HCT116 (cell line): Measurements from ENCODE around the gene TSKU. TPM values are rescaled to one million over a fixed set of nuclear protein-coding genes. Genes with fewer than 3 reads are reported as not detected.

Experiments used
- ATAC-seq: fragments of 200-7000 bp; cut with Tn5 transposase; 2 replicates; pipeline ENCODE4 v1.9.1; 2020; ENCODE audit warnings: mild to moderate bottlenecking, moderate library complexity
- BruUV-seq: library from RNA; stranded (reverse); fragments of 400-500 nt; replicated peaks from 2 replicates; lab custom pipeline; 2021; lab: Mats Ljungman, UMichigan
- CTCF ChIA-PET: fragments of 300-600 bp; sonication (Branson Sonifier 250); formaldehyde crosslinking; loops from one replicate; lab custom pipeline; 2021; ENCODE audit warnings: antibody characterized with exemption; lab: Charles Lee
- POLR2A ChIA-PET: fragments of 300-600, 350-600 bp; sonication (Branson Sonifier 250); formaldehyde crosslinking; loops from one replicate; lab custom pipeline; 2021; ENCODE audit warnings: antibody characterized with exemption; lab: Charles Lee
- RAD21 ChIA-PET, 2 experiments: fragments of 300-600 bp; sonication (Branson Sonifier 250); formaldehyde crosslinking; loops; one replicate each; lab custom pipeline; 2023; ENCODE audit warnings: low total read pairs in 2 of 2; ENCODE audit not compliant: uncharacterized antibody in 2 of 2, unreplicated experiment in 2 of 2, low non-redundant PET in 1 of 2; lab: Charles Lee
- DNase-seq: peaks from one replicate; pipeline ENCODE4 v3.0.0-alpha.2; 2010; ENCODE audit warnings: low read depth, low spot score
- H2AFZ ChIP-seq: fragments of 200-600 bp; shearing (Covaris generic), sonication (generic); 2 replicates; pipeline ENCODE4 v1.6.1; 2017; ENCODE audit warnings: low read depth, mixed run types, mixed read lengths, antibody characterized with exemption, low read length; ENCODE audit not compliant: poor library complexity, severe bottlenecking
- H3K27ac ChIP-seq: 2 replicates; pipeline ENCODE4 v1.5.1; 2012; ENCODE audit warnings: low read depth, low read length
- H3K27me3 ChIP-seq: fragments of 200-600 bp; sonication (generic); 2 replicates; pipeline ENCODE4 v1.6.1; 2016; ENCODE audit warnings: mixed run types, low read length, mixed read lengths; ENCODE audit not compliant: insufficient read depth
- H3K36me3 ChIP-seq, 2 experiments: fragments of 200-500 bp in 1 of 2; fragments of 200-600 bp in 1 of 2; sonication (Bioruptor generic) in 1 of 2; sonication (generic) in 1 of 2; 2 replicates each; pipeline versions ENCODE4 v1.5.1 to v1.6.1; 2014 to 2016; ENCODE audit warnings: low read length in 2 of 2, inconsistent platforms in 1 of 2, mixed read lengths in 1 of 2, mixed run types in 1 of 2; ENCODE audit not compliant: insufficient read depth in 2 of 2, control insufficient read depth in 1 of 2
- H3K4me1 ChIP-seq, 2 experiments: fragments of 200-600 bp in 1 of 2; sonication (generic) in 1 of 2; 2 replicates each; pipeline versions ENCODE4 v1.5.1 to v1.6.1; 2012 to 2017; ENCODE audit warnings: low read length in 2 of 2, inconsistent platforms in 1 of 2, mild to moderate bottlenecking in 1 of 2, mixed read lengths in 1 of 2, mixed run types in 1 of 2, moderate library complexity in 1 of 2; ENCODE audit not compliant: insufficient read depth in 2 of 2, control insufficient read depth in 1 of 2
- H3K4me2 ChIP-seq: fragments of 200-600 bp; sonication (generic); 2 replicates; pipeline ENCODE4 v1.6.1; 2017; ENCODE audit warnings: mixed run types, low read length, mixed read lengths
- H3K4me3 ChIP-seq, 2 experiments: fragments of 200-600 bp in 1 of 2; sonication (generic) in 1 of 2; replicated peaks in 1 of 2; 2 replicates each; pipeline ENCODE4 v1.5.1; 2011 to 2016; ENCODE audit warnings: low read length in 2 of 2, control low read depth in 1 of 2, low read depth in 1 of 2, mild to moderate bottlenecking in 1 of 2, mixed read lengths in 1 of 2, mixed run types in 1 of 2
- H3K79me2 ChIP-seq: fragments of 200-600 bp; sonication (generic); 2 replicates; pipeline ENCODE4 v1.6.1; 2017; ENCODE audit warnings: mild to moderate bottlenecking, mixed run types, low read length, moderate library complexity, mixed read lengths; ENCODE audit not compliant: insufficient read depth
- H3K9ac ChIP-seq: fragments of 200-600 bp; sonication (generic); 2 replicates; pipeline ENCODE4 v1.6.1; 2016; ENCODE audit warnings: low read length, mixed read lengths
- H3K9me2 ChIP-seq: fragments of 200-600 bp; sonication (generic), shearing (Covaris generic); 2 replicates; pipeline ENCODE4 v1.6.1; 2017; ENCODE audit warnings: mixed run types, mild to moderate bottlenecking, moderate library complexity; ENCODE audit not compliant: insufficient read depth
- H3K9me3 ChIP-seq, 2 experiments: fragments of 200-500 bp in 1 of 2; fragments of 200-600 bp in 1 of 2; sonication (Bioruptor generic) in 1 of 2; sonication (generic) in 1 of 2; 2 replicates each; pipeline ENCODE4 v1.6.1; 2014 to 2017; ENCODE audit warnings: low read length in 2 of 2, mixed read lengths in 2 of 2, inconsistent platforms in 1 of 2, low read depth in 1 of 2, mild to moderate bottlenecking in 1 of 2, mixed run types in 1 of 2, moderate library complexity in 1 of 2; ENCODE audit not compliant: control insufficient read depth in 1 of 2, insufficient read depth in 1 of 2
- H4K20me1 ChIP-seq: fragments of 200-600 bp; sonication (generic), shearing (Covaris generic); 2 replicates; pipeline ENCODE4 v1.6.1; 2017; ENCODE audit warnings: mixed run types, mild to moderate bottlenecking, moderate library complexity; ENCODE audit not compliant: insufficient read depth
- ATF3 ChIP-seq: IDR thresholded peaks from 2 replicates; pipeline ENCODE4 v1.6.1; 2012
- CBX3 ChIP-seq: IDR thresholded peaks from 2 replicates; pipeline ENCODE4 v1.6.1; 2012; ENCODE audit warnings: low read depth
- CEBPB ChIP-seq: IDR thresholded peaks from 2 replicates; pipeline ENCODE4 v1.6.1; 2012; ENCODE audit warnings: low read depth
- EGR1 ChIP-seq: IDR thresholded peaks from 2 replicates; pipeline ENCODE4 v1.6.1; 2012; ENCODE audit warnings: low read depth
- EZH2 ChIP-seq: fragments of 200-600 bp; sonication (generic); IDR thresholded peaks from 2 replicates; pipeline ENCODE4 v1.6.1; 2017; ENCODE audit warnings: antibody characterized with exemption, mixed run types
- EZH2phosphoT487 ChIP-seq: fragments of 200-600 bp; IDR thresholded peaks from 2 replicates; pipeline ENCODE4 v1.6.1; 2018; ENCODE audit warnings: antibody characterized with exemption, borderline replicate concordance
- FOSL1 ChIP-seq: IDR thresholded peaks from 2 replicates; pipeline ENCODE4 v1.6.1; 2012; ENCODE audit warnings: low read depth
- MAX ChIP-seq: IDR thresholded peaks from 2 replicates; pipeline ENCODE4 v1.6.1; 2012
- RAD21 ChIP-seq: IDR thresholded peaks from 2 replicates; pipeline ENCODE4 v1.6.1; 2012; ENCODE audit warnings: low read depth, mild to moderate bottlenecking
- REST ChIP-seq: IDR thresholded peaks from 2 replicates; pipeline ENCODE4 v1.6.1; 2012; ENCODE audit warnings: low read depth
- SIN3A ChIP-seq: IDR thresholded peaks from 2 replicates; pipeline ENCODE4 v1.6.1; 2012; ENCODE audit warnings: low read depth
- SP1 ChIP-seq: IDR thresholded peaks from 2 replicates; pipeline ENCODE4 v1.6.1; 2012; ENCODE audit warnings: low read depth
- SRF ChIP-seq: IDR thresholded peaks from 2 replicates; pipeline ENCODE4 v1.6.1; 2012; ENCODE audit warnings: low read depth
- TCF7L2 ChIP-seq: IDR thresholded peaks from 2 replicates; pipeline ENCODE4 v1.7.0; 2011; ENCODE audit warnings: borderline replicate concordance, inconsistent platforms; ENCODE audit not compliant: insufficient read depth, insufficient read length; ENCODE audit errors: extremely low read depth
- YY1 ChIP-seq: IDR thresholded peaks from 2 replicates; pipeline ENCODE4 v1.6.1; 2011; ENCODE audit warnings: low read length, low read depth, moderate library complexity, mild to moderate bottlenecking; ENCODE audit not compliant: insufficient replicate concordance; ENCODE audit errors: extremely low read depth
- ZBTB33 ChIP-seq: IDR thresholded peaks from 2 replicates; pipeline ENCODE4 v1.6.1; 2011; ENCODE audit warnings: mild to moderate bottlenecking, low read length, moderate library complexity; ENCODE audit not compliant: insufficient replicate concordance; ENCODE audit errors: extremely low read depth
- ZFX ChIP-seq: fragments of 450-650 bp; IDR thresholded peaks from 2 replicates; pipeline ENCODE4 v1.6.1; 2017
- ZNF274 ChIP-seq: fragments of 200-500 bp; sonication (Bioruptor generic); IDR thresholded peaks from 2 replicates; pipeline ENCODE4 v1.6.1; 2014; ENCODE audit warnings: mild to moderate bottlenecking, low read depth, low read length, inconsistent platforms
- intact Hi-C: fragments of 100-400 bp; cut with micrococcal nuclease; formaldehyde crosslinking; loops from 2 replicates; pipeline ENCODE4 v1.10.0; 2022
- total RNA-seq: library from RNA; stranded (reverse); gene quantifications from one replicate; pipeline ENCODE4 v1.2.1, GENCODE V29; 2021; ENCODE audit not compliant: unreplicated experiment

The TSKU gene
- total RNA-seq, 1 experiment from 2014 or later: 21.9 TPM

- Histone ChIP-seq H3K9me2 (no peaks in the 10 kb centered on the region), H3K36me3 (no peaks in the 10 kb centered on the region), H3K27ac (no peak overlapping the region), H3K9me3 (no peaks in the 10 kb centered on the region), H2AFZ (no peak overlapping the region), H3K4me3 (no peak overlapping the region), H3K27me3 (no peaks in the 10 kb centered on the region), H3K4me2 (no peak overlapping the region), H3K9ac (no peak overlapping the region), H3K4me1 (peaks cover 0 to 6% of the 10 kb centered on the region in 2 experiments; a peak in 1 of 4 replicates), H4K20me1 (no peaks in the 10 kb centered on the region), H3K79me2 (no peaks in the 10 kb centered on the region)
- ChIA-PET POLR2A (no interaction called here), RAD21 (no interaction called here), CTCF (no interaction called here)
- TF ChIP-seq FOSL1 (no peak), EGR1 (no peak), RAD21 (no peak), ZBTB33 (no peak), CBX3 (no peak), ZFX (no peak), ATF3 (no peak), YY1 (no peak), ZNF274 (no peak), SP1 (no peak), TCF7L2 (no peak), REST (no peak), EZH2 (no peak), CEBPB (no peak), SRF (no peak), SIN3A (no peak), MAX (no peak), EZH2phosphoT487 (no peak)
- ATAC-seq (no peak), DNase-seq (no peak)
- BruUV-seq: no TSS peak
- intact Hi-C loops: no loop called here
Measured at GRCh38 chr11:76761718-76762355, 21.3 kb upstream of the TSKU start.
